SK-N-SH treated with all-trans-retinoic acid at 6 μM for 48 hours (cell line): ENCODE results near the gene HSD11B1.

Source experiments
- GLIS3 ChIP-seq: fragments of 250-450 bp; sonication (Bioruptor Pico); IDR thresholded peaks from 2 replicates; pipeline ENCODE4 v1.5.0; 2020; ENCODE audit warnings: mild to moderate bottlenecking, moderate library complexity
- PPARA ChIP-seq: fragments of 250-450 bp; sonication (Bioruptor Pico); IDR thresholded peaks from 2 replicates; pipeline ENCODE4 v1.5.0; 2020; ENCODE audit warnings: mild to moderate bottlenecking, borderline replicate concordance
- SNAI2 ChIP-seq: fragments of 250-450 bp; sonication (Bioruptor Pico); IDR thresholded peaks from 2 replicates; pipeline ENCODE4 v1.5.0; 2020; ENCODE audit warnings: mild to moderate bottlenecking, moderate library complexity
- ZFP3 ChIP-seq: fragments of 250-450 bp; sonication (Bioruptor Pico); IDR thresholded peaks from 2 replicates; pipeline ENCODE4 v1.5.0; 2020; ENCODE audit warnings: mild to moderate bottlenecking, moderate library complexity
- ZNF70 ChIP-seq: fragments of 450-650 bp; formaldehyde crosslinking; IDR thresholded peaks from 2 replicates; pipeline ENCODE4 v1.5.0; 2020; ENCODE audit warnings: mild to moderate bottlenecking, moderate library complexity

GRCh38 chr1:209691237-209691636, 13.4 kb upstream of the HSD11B1 start:
- TF ChIP-seq ZNF70 = no peak
- no peak for TF ChIP-seq PPARA
- no peak for TF ChIP-seq SNAI2 (CRISPR knock-in tag)
- TF ChIP-seq ZFP3 (CRISPR knock-in tag) = no peak
- TF ChIP-seq GLIS3 (CRISPR knock-in tag) = no peak
